GM12892 (cell line): ENCODE data around the gene AMHR2.
"Not testable (repeated sequence)": the region's sequence is repeated elsewhere in the genome, so short reads cannot be mapped to it uniquely, and the experiment has no call there.

ENCODE experiments used
- POLR2A ChIP-seq: IDR thresholded peaks from 2 replicates; pipeline ENCODE4 v1.6.1; 2011; ENCODE audit warnings: low read depth, low read length, control low read depth
- POLR2AphosphoS5 ChIP-seq: IDR thresholded peaks from 2 replicates; pipeline ENCODE4 v1.6.1; 2011; ENCODE audit warnings: low read depth, low read length, control low read depth
- TAF1 ChIP-seq: IDR thresholded peaks from 2 replicates; pipeline ENCODE4 v1.6.1; 2011; ENCODE audit warnings: low read depth, mild to moderate bottlenecking, control low read depth, low read length, borderline replicate concordance

- not testable (repeated sequence) for TF ChIP-seq TAF1, POLR2AphosphoS5, POLR2A
Observed at GRCh38 chr12:53435326-53435725, 11.7 kb downstream of the AMHR2 start.
